HEK293 (cell line): ENCODE results near the gene LBH.

Experiments used
- CTCF ChIA-PET: fragments of 350-600 bp; formaldehyde crosslinking; extraction: SDS; loops from one replicate; lab custom pipeline; 2021; ENCODE audit warnings: antibody characterized with exemption; lab: Yijun Ruan, JAX
- POLR2A ChIA-PET: fragments of 300-600 bp; formaldehyde crosslinking; extraction: SDS; loops from one replicate; lab custom pipeline; 2020; ENCODE audit warnings: antibody characterized with exemption, inconsistent platforms; lab: Yijun Ruan, JAX
- H3K27ac ChIP-seq: fragments of 200-500 bp; sonication (Bioruptor generic); 2 replicates; pipeline ENCODE4 v1.5.1; 2014; ENCODE audit warnings: low read depth, low read length, control low read depth, inconsistent platforms; ENCODE audit errors: extremely low read depth
- H3K36me3 ChIP-seq, 2 experiments: fragments of 200-500 bp in 1 of 2; sonication (Bioruptor generic) in 1 of 2; 1 replicate in 1 of 2; 2 replicates in 1 of 2; pipeline ENCODE4 v1.5.1; 2014 to 2017; ENCODE audit warnings: inconsistent platforms in 2 of 2, low read length in 2 of 2; ENCODE audit not compliant: control insufficient read depth in 2 of 2, insufficient read depth in 1 of 2
- H3K4me1 ChIP-seq: fragments of 200-500 bp; sonication (Bioruptor generic); 2 replicates; pipeline ENCODE4 v1.5.1; 2014; ENCODE audit warnings: mild to moderate bottlenecking, low read length, inconsistent platforms; ENCODE audit not compliant: control insufficient read depth, insufficient read depth
- H3K4me3 ChIP-seq: 2 replicates; pipeline ENCODE4 v1.5.1; 2011; ENCODE audit warnings: low read depth, mild to moderate bottlenecking, control low read depth, low read length, moderate library complexity
- H3K9me3 ChIP-seq: fragments of 200-500 bp; sonication (Bioruptor generic); 2 replicates; pipeline ENCODE4 v1.5.1; 2014; ENCODE audit warnings: low read depth, low read length, inconsistent platforms; ENCODE audit not compliant: control insufficient read depth, insufficient read depth
- EGR2 ChIP-seq: fragments of 450-650 bp; formaldehyde crosslinking; IDR thresholded peaks from 2 replicates; pipeline ENCODE4 v1.5.1; 2016; ENCODE audit warnings: low read depth, missing biosample characterization, missing genetic modification characterization
- FEZF1 ChIP-seq: fragments of 450-650 bp; formaldehyde crosslinking; IDR thresholded peaks from 2 replicates; pipeline ENCODE4 v1.5.1; 2016; ENCODE audit warnings: missing biosample characterization, missing genetic modification characterization
- ZBTB17 ChIP-seq: fragments of 450-650 bp; formaldehyde crosslinking; IDR thresholded peaks from 2 replicates; pipeline ENCODE4 v1.5.1; 2016; ENCODE audit warnings: missing biosample characterization, missing genetic modification characterization
- ZBTB48 ChIP-seq: fragments of 450-650 bp; formaldehyde crosslinking; IDR thresholded peaks from 2 replicates; pipeline ENCODE4 v1.5.1; 2016; ENCODE audit warnings: missing biosample characterization, missing genetic modification characterization
- ZBTB8A ChIP-seq: fragments of 450-650 bp; formaldehyde crosslinking; IDR thresholded peaks from 2 replicates; pipeline ENCODE4 v1.5.1; 2016; ENCODE audit warnings: missing biosample characterization, missing genetic modification characterization
- ZFHX2 ChIP-seq: fragments of 450-650 bp; formaldehyde crosslinking; conservative IDR thresholded peaks from 2 replicates; pipeline ENCODE4 v1.5.1; 2016; ENCODE audit warnings: missing biosample characterization, missing genetic modification characterization
- ZFP41 ChIP-seq: fragments of 450-650 bp; formaldehyde crosslinking; IDR thresholded peaks from 2 replicates; pipeline ENCODE4 v1.5.1; 2016; ENCODE audit warnings: missing biosample characterization, missing genetic modification characterization, borderline replicate concordance
- ZNF121 ChIP-seq: fragments of 450-650 bp; formaldehyde crosslinking; IDR thresholded peaks from 2 replicates; pipeline ENCODE4 v1.5.1; 2016; ENCODE audit warnings: missing biosample characterization, missing genetic modification characterization
- ZNF221 ChIP-seq: fragments of 450-650 bp; formaldehyde crosslinking; IDR thresholded peaks from 2 replicates; pipeline ENCODE4 v1.5.1; 2017; ENCODE audit warnings: missing biosample characterization, missing genetic modification characterization, borderline replicate concordance
- ZNF248 ChIP-seq: fragments of 450-650 bp; formaldehyde crosslinking; IDR thresholded peaks from 2 replicates; pipeline ENCODE4 v1.5.1; 2017; ENCODE audit warnings: missing biosample characterization, missing genetic modification characterization
- ZNF529 ChIP-seq: fragments of 450-650 bp; formaldehyde crosslinking; IDR thresholded peaks from 2 replicates; pipeline ENCODE4 v1.5.1; 2017; ENCODE audit warnings: missing genetic modification characterization, missing biosample characterization; ENCODE audit not compliant: insufficient replicate concordance
- ZNF600 ChIP-seq: fragments of 450-650 bp; formaldehyde crosslinking; IDR thresholded peaks from 2 replicates; pipeline ENCODE4 v1.5.1; 2016; ENCODE audit warnings: missing biosample characterization, missing genetic modification characterization
- ZNF792 ChIP-seq: fragments of 450-650 bp; formaldehyde crosslinking; IDR thresholded peaks from 2 replicates; pipeline ENCODE4 v1.5.1; 2016; ENCODE audit warnings: missing biosample characterization, missing genetic modification characterization
- TF ChIP-seq, protein P1 (sequence below): fragments of 450-650 bp; formaldehyde crosslinking; IDR thresholded peaks from 2 replicates; pipeline ENCODE4 v1.5.1; 2017; ENCODE audit warnings: missing biosample characterization, missing genetic modification characterization
- TF ChIP-seq, protein P2 (sequence below): fragments of 450-650 bp; formaldehyde crosslinking; IDR thresholded peaks from 2 replicates; pipeline ENCODE4 v1.5.1; 2016; ENCODE audit warnings: missing biosample characterization, missing genetic modification characterization
- TF ChIP-seq, protein P3 (sequence below): fragments of 450-650 bp; formaldehyde crosslinking; IDR thresholded peaks from 2 replicates; pipeline ENCODE4 v1.5.1; 2016; ENCODE audit warnings: missing biosample characterization, missing genetic modification characterization
- TF ChIP-seq, protein P4 (sequence below): fragments of 450-650 bp; formaldehyde crosslinking; optimal IDR thresholded peaks from 2 replicates; pipeline ENCODE3; 2016; ENCODE audit warnings: missing biosample characterization, mild to moderate bottlenecking, missing genetic modification characterization
- TF ChIP-seq, protein P5 (sequence below): fragments of 450-650 bp; formaldehyde crosslinking; IDR thresholded peaks from 2 replicates; pipeline ENCODE4 v1.5.1; 2016; ENCODE audit warnings: missing biosample characterization, missing genetic modification characterization

Gene LBH

DNA sequence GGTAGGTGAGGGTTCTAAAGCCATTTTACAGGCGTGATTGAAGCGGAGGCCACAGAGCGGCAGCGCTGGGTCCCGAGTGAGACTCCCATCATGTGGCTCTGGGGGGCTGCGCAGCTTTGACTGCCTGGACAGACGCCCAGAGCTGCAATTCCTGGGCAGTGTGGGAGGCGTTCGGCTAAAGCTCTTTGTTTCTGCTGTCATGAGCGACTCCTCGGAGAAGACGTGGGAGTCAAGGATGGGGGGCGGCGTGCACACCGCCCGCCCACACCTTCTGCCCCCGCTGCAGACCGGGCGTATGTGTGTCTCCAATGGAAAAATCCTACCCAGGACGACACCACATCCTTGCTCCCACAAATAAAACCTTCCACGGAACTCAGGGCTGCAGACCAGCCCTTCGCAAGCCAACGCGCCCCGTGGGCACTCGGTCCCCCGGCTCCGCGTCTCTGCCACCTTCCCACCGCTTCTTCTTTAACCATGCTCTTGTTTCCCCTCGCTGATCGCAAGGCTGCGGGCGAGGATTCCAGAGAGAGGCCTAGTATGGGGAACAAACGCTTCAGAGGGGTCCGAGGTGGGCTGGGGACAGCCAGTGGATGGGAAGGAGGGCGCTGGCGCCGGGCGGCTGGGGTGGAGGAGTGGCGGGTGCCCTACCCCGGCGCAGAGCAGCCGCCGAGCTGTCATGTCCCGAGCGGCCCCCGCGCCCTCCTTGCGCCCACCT is 680 bp upstream of the LBH start (continued):
- TF ChIP-seq ZNF529 (tag by site-specific recombination) = no peak
- TF ChIP-seq FEZF1 (tag by site-specific recombination) = no peak
- TF ChIP-seq ZBTB8A (tag by site-specific recombination) = peak; percentile 42
- TF ChIP-seq, protein P1, sequence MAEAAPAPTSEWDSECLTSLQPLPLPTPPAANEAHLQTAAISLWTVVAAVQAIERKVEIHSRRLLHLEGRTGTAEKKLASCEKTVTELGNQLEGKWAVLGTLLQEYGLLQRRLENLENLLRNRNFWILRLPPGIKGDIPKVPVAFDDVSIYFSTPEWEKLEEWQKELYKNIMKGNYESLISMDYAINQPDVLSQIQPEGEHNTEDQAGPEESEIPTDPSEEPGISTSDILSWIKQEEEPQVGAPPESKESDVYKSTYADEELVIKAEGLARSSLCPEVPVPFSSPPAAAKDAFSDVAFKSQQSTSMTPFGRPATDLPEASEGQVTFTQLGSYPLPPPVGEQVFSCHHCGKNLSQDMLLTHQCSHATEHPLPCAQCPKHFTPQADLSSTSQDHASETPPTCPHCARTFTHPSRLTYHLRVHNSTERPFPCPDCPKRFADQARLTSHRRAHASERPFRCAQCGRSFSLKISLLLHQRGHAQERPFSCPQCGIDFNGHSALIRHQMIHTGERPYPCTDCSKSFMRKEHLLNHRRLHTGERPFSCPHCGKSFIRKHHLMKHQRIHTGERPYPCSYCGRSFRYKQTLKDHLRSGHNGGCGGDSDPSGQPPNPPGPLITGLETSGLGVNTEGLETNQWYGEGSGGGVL (tag by site-specific recombination) = peak; percentile 31; the same call in 1 of the 2 replicates
- peak; percentile 97 for TF ChIP-seq ZFHX2 (tag by site-specific recombination)
- TF ChIP-seq, protein P2, sequence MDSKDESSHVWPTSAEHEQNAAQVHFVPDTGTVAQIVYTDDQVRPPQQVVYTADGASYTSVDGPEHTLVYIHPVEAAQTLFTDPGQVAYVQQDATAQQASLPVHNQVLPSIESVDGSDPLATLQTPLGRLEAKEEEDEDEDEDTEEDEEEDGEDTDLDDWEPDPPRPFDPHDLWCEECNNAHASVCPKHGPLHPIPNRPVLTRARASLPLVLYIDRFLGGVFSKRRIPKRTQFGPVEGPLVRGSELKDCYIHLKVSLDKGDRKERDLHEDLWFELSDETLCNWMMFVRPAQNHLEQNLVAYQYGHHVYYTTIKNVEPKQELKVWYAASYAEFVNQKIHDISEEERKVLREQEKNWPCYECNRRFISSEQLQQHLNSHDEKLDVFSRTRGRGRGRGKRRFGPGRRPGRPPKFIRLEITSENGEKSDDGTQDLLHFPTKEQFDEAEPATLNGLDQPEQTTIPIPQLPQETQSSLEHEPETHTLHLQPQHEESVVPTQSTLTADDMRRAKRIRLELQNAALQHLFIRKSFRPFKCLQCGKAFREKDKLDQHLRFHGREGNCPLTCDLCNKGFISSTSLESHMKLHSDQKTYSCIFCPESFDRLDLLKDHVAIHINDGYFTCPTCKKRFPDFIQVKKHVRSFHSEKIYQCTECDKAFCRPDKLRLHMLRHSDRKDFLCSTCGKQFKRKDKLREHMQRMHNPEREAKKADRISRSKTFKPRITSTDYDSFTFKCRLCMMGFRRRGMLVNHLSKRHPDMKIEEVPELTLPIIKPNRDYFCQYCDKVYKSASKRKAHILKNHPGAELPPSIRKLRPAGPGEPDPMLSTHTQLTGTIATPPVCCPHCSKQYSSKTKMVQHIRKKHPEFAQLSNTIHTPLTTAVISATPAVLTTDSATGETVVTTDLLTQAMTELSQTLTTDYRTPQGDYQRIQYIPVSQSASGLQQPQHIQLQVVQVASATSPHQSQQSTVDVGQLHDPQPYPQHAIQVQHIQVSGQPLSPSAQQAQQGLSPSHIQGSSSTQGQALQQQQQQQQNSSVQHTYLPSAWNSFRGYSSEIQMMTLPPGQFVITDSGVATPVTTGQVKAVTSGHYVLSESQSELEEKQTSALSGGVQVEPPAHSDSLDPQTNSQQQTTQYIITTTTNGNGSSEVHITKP (tag by site-specific recombination) = 0 out of 2 replicates have a peak, but pooled peaks have one; percentile 11
- TF ChIP-seq EGR2 (tag by site-specific recombination) = peak; percentile 93
- TF ChIP-seq ZNF600 (tag by site-specific recombination) = peak; percentile 20; the same call in 1 of the 2 replicates
- peak; percentile 59; the same call in 1 of the 2 replicates for TF ChIP-seq ZBTB17 (tag by site-specific recombination)

DNA sequence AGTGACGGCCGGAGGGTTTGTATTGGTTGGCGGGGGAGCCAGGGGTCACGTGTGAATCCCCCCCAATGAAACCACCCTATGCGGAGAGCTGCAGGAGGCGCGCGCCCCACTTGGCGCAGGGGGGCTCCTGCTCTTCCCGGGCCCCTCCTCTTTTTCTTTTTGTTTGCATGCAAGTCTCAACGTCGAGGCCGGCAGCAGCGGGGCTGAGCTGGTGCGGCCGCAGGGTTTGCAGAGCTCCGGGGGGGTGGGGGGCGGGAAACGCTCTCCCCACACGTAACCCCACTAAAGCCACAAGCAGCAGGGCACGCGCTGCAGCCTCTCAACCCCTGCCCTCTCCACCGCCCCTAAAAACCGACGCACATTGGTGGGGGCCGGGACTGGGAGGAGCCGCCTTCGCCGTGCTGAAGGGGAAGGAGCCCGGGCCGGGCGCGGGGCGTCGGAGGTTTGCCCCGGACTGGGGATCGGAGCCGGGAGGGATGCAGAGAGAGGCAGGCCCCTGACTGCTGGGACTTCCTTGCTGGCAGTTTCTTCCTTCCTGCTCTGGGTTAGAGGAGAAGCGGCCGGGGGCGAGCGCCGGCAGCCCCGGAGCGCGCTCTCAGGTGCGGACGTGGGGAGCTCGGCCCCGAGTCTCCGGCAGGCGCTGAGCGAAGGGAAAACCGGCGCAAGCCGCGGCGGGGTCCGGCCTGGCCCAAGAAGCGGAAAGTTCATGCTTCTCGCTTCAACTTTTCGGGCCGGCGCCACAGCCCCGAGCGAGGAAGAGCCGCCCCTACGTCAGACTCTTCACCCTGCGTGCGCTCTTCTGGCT is 864 bp downstream of the LBH start:
- POLR2A ChIA-PET = interaction anchor here (0.6 to 2.4 kb wide), 43 partner anchors 8 to 479 kb away, joined by 3 to 19 read pairs (median 4); partner anchors contain the start of gene YPEL5
- peaks cover 8% of the 10 kb centered on the region for H3K4me1 ChIP-seq
- H3K27ac ChIP-seq = peak overlapping the region; percentile 76
- no peaks in the 10 kb centered on the region for H3K9me3 ChIP-seq
- CTCF ChIA-PET = interaction anchor here (0.6 to 7.3 kb wide), 8 partner anchors 9 to 479 kb away, joined by 3 to 35 read pairs (median 4); no protein-coding TSS in a partner anchor
- peaks cover 0 to 26% of the 10 kb centered on the region in 2 experiments; a peak in 1 of 3 replicates for H3K36me3 ChIP-seq
- peak overlapping the region; percentile 76 for H3K4me3 ChIP-seq
- TF ChIP-seq ZNF121 (tag by site-specific recombination) (no peak), ZNF248 (tag by site-specific recombination) (no peak), ZNF792 (tag by site-specific recombination) (no peak), ZNF221 (tag by site-specific recombination) (no peak), ZNF529 (tag by site-specific recombination) (peak; percentile 19), ZBTB48 (tag by site-specific recombination) (peak; percentile 54), ZBTB17 (tag by site-specific recombination) (peak; percentile 31; the same call in 1 of the 2 replicates), ZFP41 (tag by site-specific recombination) (no peak)
- TF ChIP-seq, protein P3, sequence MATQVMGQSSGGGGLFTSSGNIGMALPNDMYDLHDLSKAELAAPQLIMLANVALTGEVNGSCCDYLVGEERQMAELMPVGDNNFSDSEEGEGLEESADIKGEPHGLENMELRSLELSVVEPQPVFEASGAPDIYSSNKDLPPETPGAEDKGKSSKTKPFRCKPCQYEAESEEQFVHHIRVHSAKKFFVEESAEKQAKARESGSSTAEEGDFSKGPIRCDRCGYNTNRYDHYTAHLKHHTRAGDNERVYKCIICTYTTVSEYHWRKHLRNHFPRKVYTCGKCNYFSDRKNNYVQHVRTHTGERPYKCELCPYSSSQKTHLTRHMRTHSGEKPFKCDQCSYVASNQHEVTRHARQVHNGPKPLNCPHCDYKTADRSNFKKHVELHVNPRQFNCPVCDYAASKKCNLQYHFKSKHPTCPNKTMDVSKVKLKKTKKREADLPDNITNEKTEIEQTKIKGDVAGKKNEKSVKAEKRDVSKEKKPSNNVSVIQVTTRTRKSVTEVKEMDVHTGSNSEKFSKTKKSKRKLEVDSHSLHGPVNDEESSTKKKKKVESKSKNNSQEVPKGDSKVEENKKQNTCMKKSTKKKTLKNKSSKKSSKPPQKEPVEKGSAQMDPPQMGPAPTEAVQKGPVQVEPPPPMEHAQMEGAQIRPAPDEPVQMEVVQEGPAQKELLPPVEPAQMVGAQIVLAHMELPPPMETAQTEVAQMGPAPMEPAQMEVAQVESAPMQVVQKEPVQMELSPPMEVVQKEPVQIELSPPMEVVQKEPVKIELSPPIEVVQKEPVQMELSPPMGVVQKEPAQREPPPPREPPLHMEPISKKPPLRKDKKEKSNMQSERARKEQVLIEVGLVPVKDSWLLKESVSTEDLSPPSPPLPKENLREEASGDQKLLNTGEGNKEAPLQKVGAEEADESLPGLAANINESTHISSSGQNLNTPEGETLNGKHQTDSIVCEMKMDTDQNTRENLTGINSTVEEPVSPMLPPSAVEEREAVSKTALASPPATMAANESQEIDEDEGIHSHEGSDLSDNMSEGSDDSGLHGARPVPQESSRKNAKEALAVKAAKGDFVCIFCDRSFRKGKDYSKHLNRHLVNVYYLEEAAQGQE (tag by site-specific recombination) = no peak
- TF ChIP-seq, protein P4, sequence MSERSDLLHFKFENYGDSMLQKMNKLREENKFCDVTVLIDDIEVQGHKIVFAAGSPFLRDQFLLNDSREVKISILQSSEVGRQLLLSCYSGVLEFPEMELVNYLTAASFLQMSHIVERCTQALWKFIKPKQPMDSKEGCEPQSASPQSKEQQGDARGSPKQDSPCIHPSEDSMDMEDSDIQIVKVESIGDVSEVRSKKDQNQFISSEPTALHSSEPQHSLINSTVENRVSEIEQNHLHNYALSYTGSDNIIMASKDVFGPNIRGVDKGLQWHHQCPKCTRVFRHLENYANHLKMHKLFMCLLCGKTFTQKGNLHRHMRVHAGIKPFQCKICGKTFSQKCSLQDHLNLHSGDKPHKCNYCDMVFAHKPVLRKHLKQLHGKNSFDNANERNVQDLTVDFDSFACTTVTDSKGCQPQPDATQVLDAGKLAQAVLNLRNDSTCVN (tag by site-specific recombination) = peak; percentile 81
- TF ChIP-seq, protein P5, sequence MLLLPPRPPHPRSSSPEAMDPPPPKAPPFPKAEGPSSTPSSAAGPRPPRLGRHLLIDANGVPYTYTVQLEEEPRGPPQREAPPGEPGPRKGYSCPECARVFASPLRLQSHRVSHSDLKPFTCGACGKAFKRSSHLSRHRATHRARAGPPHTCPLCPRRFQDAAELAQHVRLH = no peak
- TF ChIP-seq, protein P1 (tag by site-specific recombination) = peak; percentile 53
